ENCODE measurements around the gene CUX1. TPM values are rescaled to one million over a fixed set of nuclear protein-coding genes. Genes with fewer than 3 reads are reported as not detected.

Gene CUX1
- total RNA-seq, 1 donor from 2014 or later = 89.1 TPM

DNA sequence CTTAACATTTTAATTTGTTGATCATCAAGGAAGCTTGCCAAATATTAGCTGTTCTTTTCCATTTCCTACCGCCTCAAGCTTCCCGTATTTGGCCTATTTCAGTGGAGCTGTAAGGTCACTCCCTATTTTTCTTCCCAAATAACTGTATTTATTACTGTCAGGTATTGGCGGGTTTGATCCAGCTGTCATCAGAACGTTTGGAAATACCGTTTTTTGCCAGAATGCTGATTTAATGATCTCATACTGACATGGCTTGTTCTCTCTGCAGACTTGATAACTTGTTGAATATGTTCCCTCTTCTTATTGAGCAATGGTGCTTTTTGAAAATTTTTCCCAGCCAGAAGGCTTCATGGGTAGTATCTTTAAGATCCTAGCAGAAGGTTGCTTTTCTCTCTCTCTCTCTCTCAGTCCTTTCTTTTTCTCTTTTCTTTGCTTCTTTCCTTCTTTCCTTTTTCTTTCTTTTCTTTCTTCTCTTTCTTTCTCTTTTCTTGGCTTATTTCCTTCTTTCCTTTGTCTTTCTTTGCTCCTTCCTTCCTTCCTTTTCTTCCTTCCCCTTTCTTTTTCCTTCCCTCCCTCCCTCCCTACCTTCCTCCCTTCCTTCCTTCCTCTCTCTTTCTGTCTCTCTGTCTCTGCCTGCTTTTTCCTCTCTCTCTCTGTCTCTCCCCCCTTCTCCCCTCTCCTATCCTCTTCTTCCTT lies 42.1 kb downstream of the CUX1 start:
- Mint-ChIP-seq H3K27me3 (ENCODE audit: unreplicated experiment) (no peaks in the 10 kb centered on the region), H3K4me3 (ENCODE audit: unreplicated experiment) (no peak overlapping the region)

DNA sequence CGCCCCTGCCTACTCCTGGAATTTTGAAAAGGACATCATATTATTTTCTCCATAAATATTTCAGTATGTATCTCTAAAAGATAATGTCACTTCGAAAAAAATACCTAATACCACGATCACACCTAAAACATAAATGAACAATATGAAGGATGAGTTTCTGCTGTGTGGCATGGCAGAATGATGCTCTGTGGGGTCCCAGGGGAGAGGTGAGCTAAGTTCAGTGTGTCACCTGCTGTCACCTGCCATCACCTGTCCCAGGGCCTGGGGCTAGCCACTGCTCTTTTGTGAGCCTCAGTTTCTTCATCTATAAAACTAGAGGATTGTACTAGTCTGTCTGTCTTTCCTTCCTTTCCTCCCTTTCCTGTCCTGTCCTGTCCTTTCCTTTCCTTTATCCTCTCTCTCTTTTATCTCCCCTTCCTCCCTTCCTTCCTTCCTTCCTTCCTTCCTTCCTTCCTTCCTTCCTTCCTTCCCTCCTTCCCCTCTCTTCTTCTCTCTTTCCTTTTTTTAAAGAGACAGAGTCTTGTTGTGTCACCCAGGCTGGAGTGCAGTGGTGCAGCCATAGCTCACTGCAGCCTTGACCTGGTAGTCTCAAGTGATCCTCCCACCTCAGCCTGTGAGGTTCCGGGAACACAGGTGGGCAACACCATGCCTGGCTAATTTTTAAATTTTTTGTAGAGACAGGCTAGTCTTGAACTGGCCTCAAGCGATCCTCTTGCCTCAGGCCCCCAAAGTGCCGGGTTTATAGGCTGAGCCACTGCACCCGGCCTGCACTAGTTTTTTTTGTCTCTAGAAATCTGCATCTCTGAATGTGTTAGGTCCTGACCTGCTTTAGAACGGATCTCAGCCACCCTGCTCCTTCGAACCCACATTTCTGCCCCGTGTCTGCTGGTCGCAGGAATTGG lies 43.1 kb downstream of the CUX1 start:
- no peak overlapping the region for H3K4me3 Mint-ChIP-seq (ENCODE audit: unreplicated experiment)
- H3K9me3 Mint-ChIP-seq (ENCODE audit: unreplicated experiment) = no peaks in the 10 kb centered on the region
- H3K27ac Mint-ChIP-seq (ENCODE audit: unreplicated experiment) = no peak overlapping the region
- TF ChIP-seq, protein P1, sequence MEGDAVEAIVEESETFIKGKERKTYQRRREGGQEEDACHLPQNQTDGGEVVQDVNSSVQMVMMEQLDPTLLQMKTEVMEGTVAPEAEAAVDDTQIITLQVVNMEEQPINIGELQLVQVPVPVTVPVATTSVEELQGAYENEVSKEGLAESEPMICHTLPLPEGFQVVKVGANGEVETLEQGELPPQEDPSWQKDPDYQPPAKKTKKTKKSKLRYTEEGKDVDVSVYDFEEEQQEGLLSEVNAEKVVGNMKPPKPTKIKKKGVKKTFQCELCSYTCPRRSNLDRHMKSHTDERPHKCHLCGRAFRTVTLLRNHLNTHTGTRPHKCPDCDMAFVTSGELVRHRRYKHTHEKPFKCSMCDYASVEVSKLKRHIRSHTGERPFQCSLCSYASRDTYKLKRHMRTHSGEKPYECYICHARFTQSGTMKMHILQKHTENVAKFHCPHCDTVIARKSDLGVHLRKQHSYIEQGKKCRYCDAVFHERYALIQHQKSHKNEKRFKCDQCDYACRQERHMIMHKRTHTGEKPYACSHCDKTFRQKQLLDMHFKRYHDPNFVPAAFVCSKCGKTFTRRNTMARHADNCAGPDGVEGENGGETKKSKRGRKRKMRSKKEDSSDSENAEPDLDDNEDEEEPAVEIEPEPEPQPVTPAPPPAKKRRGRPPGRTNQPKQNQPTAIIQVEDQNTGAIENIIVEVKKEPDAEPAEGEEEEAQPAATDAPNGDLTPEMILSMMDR (IDR thresholded peaks at IDR 0.05) = no peak
- DNase-seq (ENCODE audit: extremely low spot score, unreplicated experiment) = no peak
- H3K36me3 Mint-ChIP-seq (ENCODE audit: unreplicated experiment) = no peaks in the 10 kb centered on the region
- peaks cover 39% of the 10 kb centered on the region for H3K4me1 Mint-ChIP-seq (ENCODE audit: unreplicated experiment)
- no peaks in the 10 kb centered on the region for H3K27me3 Mint-ChIP-seq (ENCODE audit: unreplicated experiment)

More for the DNA sequence above, 42.1 kb downstream of the CUX1 start:
- TF ChIP-seq, protein P1 (IDR thresholded peaks at IDR 0.05) = no peak
- Mint-ChIP-seq H3K4me1 (ENCODE audit: unreplicated experiment) (peaks cover 33% of the 10 kb centered on the region), H3K36me3 (ENCODE audit: unreplicated experiment) (no peaks in the 10 kb centered on the region), H3K27ac (ENCODE audit: unreplicated experiment) (no peak overlapping the region), H3K9me3 (ENCODE audit: unreplicated experiment) (no peaks in the 10 kb centered on the region)
- DNase-seq (ENCODE audit: extremely low spot score, unreplicated experiment) = no peak

DNA sequence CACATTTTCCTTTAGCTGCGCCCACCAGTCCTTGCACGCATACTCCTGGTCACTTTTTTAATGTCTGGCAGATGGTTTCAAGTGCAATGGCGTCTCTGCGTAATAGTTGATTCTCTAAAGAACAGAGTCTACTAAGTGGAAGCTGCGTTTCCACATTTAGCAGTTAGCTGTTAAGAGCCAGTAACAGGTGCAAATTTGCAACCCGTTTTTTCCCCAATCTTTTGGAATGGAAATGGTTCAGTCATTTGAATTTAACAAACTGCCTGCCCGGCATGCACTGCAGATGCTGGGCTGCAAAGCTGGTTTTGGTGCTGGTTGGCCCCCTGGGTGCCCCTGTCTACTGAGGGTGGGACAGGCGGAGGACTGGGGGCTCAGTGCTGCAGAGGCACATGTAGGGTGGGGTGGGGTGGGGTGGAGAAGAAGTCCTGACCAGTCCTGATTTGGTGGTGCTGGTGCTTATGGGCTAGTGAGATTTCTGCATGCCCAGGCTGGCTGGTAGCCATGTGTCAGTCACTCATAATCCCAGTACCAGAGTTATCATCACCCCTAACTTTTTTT lies 43.9 kb downstream of the CUX1 start:
- H3K9me3 Mint-ChIP-seq (ENCODE audit: unreplicated experiment) = no peaks in the 10 kb centered on the region
- no peak overlapping the region for H3K27ac Mint-ChIP-seq (ENCODE audit: unreplicated experiment)
- no peak overlapping the region for H3K4me3 Mint-ChIP-seq (ENCODE audit: unreplicated experiment)
- H3K27me3 Mint-ChIP-seq (ENCODE audit: unreplicated experiment) = no peaks in the 10 kb centered on the region
- DNase-seq (ENCODE audit: extremely low spot score, unreplicated experiment) = no peak
- H3K4me1 Mint-ChIP-seq (ENCODE audit: unreplicated experiment) = peaks cover 39% of the 10 kb centered on the region
- no peaks in the 10 kb centered on the region for H3K36me3 Mint-ChIP-seq (ENCODE audit: unreplicated experiment)
- TF ChIP-seq, protein P1 (IDR thresholded peaks at IDR 0.05) = no peak

DNA sequence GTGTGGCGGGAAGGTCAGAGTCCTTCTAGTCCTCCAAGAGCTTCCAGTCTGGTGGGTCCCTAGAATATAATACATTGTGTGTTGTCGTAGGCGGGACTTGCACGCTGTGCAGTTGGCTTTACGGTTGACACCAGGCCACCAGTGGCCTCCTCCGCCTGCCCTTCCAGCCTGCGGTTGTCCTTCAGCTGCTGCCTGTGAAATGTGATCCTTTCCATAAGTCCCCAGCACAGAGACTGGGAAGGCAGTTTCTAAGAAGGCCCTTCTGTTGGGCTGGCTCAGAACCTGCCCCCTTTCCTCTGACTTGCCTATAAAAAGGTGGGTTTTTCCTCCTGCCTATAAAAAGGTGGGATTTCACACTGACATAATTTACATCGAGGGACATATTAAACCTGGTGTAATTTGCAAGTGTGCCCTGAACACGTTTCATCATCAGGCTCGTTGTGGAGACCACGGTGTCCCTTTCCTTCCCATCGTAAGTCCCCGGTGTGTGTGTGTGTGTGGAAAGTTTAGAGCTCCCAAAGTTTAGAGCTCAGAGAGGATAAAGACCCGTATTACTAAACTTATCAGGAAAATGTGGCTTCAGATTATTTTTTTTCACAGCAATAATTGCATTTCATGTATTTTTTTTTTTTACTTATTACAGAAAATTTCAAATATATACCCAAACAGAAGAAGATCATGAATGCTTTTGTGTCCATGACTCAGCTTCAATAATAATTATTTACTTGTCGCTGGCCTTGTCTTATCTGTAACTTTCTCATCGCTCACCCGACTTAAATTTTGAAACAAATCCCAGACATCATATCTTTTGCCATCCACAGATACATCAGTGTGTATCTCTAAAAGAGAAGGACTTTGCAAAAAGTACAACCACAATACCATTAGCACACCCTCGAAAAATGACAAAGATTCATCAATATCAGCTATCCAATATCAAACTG lies 45.1 kb downstream of the CUX1 start:
- Mint-ChIP-seq H3K9me3 (ENCODE audit: unreplicated experiment) (no peaks in the 10 kb centered on the region), H3K27ac (ENCODE audit: unreplicated experiment) (no peak overlapping the region), H3K4me1 (ENCODE audit: unreplicated experiment) (peaks cover 30% of the 10 kb centered on the region), H3K36me3 (ENCODE audit: unreplicated experiment) (no peaks in the 10 kb centered on the region), H3K4me3 (ENCODE audit: unreplicated experiment) (no peak overlapping the region), H3K27me3 (ENCODE audit: unreplicated experiment) (no peaks in the 10 kb centered on the region)
- no peak for DNase-seq (ENCODE audit: extremely low spot score, unreplicated experiment)
- TF ChIP-seq, protein P1 (IDR thresholded peaks at IDR 0.05) = no peak
